ENCODE results near the gene CDK14.

GRCh38 chr7:91247500-91247899, 651.4 kb downstream of the CDK14 start:
- TF ChIP-seq CTCF (IDR thresholded peaks at IDR 0.05; ENCODE audit: low read length) (no peak), EZH2 (IDR thresholded peaks at IDR 0.05; ENCODE audit: borderline replicate concordance, low read length) (no peak)
